NCI-H460 (cell line): ENCODE measurements around the gene NSMCE1. TPM values are rescaled to one million over a fixed set of nuclear protein-coding genes. Genes with fewer than 3 reads are reported as not detected.
"Not testable (repeated sequence)": the region's sequence is repeated elsewhere in the genome, so short reads cannot be mapped to it uniquely, and the experiment has no call there.

Source experiments
- DNase-seq: peaks from one replicate; pipeline ENCODE4 v3.0.0-alpha.2; 2016; ENCODE audit warnings: low read depth; ENCODE audit errors: extremely low read depth
- total RNA-seq: library from RNA; depleted of rRNA; stranded (reverse); fragments of >200 nt; shearing (Covaris generic); gene quantifications from 2 replicates; pipeline ENCODE4 v1.2.3, GENCODE V29; 2014

The NSMCE1 gene
- total RNA-seq, 1 experiment from 2014 or later, result 84.1 TPM

GRCh38 chr16:27303256-27304100 is 34.9 kb upstream of the NSMCE1 start:
- no peak for DNase-seq

GRCh38 chr16:27302126-27302525 is 33.6 kb upstream of the NSMCE1 start:
- no peak for DNase-seq

- DNase-seq, result no peak
Observed at GRCh38 chr16:27301236-27301861, 32.8 kb upstream of the NSMCE1 start.

- DNase-seq, result no peak
Observed at GRCh38 chr16:27298132-27298531, 29.6 kb upstream of the NSMCE1 start.

- DNase-seq, result no peak
Observed at GRCh38 chr16:27293343-27293742, 24.8 kb upstream of the NSMCE1 start.

GRCh38 chr16:27291722-27292240 is 23.2 kb upstream of the NSMCE1 start:
- no peak for DNase-seq

- DNase-seq, result no peak
Observed at GRCh38 chr16:27291106-27291505, 22.5 kb upstream of the NSMCE1 start.

GRCh38 chr16:27290562-27290961 is 22.0 kb upstream of the NSMCE1 start:
- DNase-seq, result no peak

- no peak for DNase-seq
Observed at GRCh38 chr16:27289669-27290068, 21.1 kb upstream of the NSMCE1 start.

- not testable (repeated sequence) for DNase-seq
Observed at GRCh38 chr16:27288313-27288712, 19.7 kb upstream of the NSMCE1 start.

- no peak for DNase-seq
Observed at GRCh38 chr16:27287887-27288286, 19.3 kb upstream of the NSMCE1 start.

GRCh38 chr16:27287051-27287811 is 18.7 kb upstream of the NSMCE1 start:
- DNase-seq, result no peak

GRCh38 chr16:27286451-27286850 is 17.9 kb upstream of the NSMCE1 start:
- DNase-seq, result peak; percentile 11

- DNase-seq, result no peak
Observed at GRCh38 chr16:27285676-27286196, 17.2 kb upstream of the NSMCE1 start.

- no peak for DNase-seq
Observed at GRCh38 chr16:27284865-27285675, 16.5 kb upstream of the NSMCE1 start.

- no peak for DNase-seq
Observed at GRCh38 chr16:27281243-27281642, 12.7 kb upstream of the NSMCE1 start.

GRCh38 chr16:27275394-27275793 is 6.8 kb upstream of the NSMCE1 start:
- DNase-seq, result no peak

- not testable (repeated sequence) for DNase-seq
Observed at GRCh38 chr16:27274424-27274874, 5.9 kb upstream of the NSMCE1 start.

GRCh38 chr16:27273670-27274423 is 5.3 kb upstream of the NSMCE1 start:
- no peak for DNase-seq
